Suppressor macrophage treated with lipopolysaccharide for 1 hour (primary cell): ENCODE results near the gene SIM1.

Source experiments
- DNase-seq, 3 donors: peaks; one replicate each; pipeline ENCODE4 v3.0.0-alpha.2; 2020 to 2022

SIM1 gene

GRCh38 chr6:100469101-100469859, 4.6 kb upstream of the SIM1 start:
- DNase-seq: no peak

- no peak for DNase-seq
Measured at GRCh38 chr6:100468016-100468622, 3.4 kb upstream of the SIM1 start.

GRCh38 chr6:100467129-100468015, 2.7 kb upstream of the SIM1 start:
- no peak for DNase-seq

GRCh38 chr6:100466410-100467128, 1.8 kb upstream of the SIM1 start:
- DNase-seq: no peak

- no peak for DNase-seq
Measured at GRCh38 chr6:100465701-100466409, 1.1 kb upstream of the SIM1 start.

GRCh38 chr6:100464162-100464851, 414 bp downstream of the SIM1 start:
- DNase-seq: no peak

- DNase-seq: no peak
Measured at GRCh38 chr6:100463630-100464161, 1.0 kb downstream of the SIM1 start.

GRCh38 chr6:100462706-100463629, 1.8 kb downstream of the SIM1 start:
- no peak for DNase-seq

GRCh38 chr6:100461917-100462705, 2.6 kb downstream of the SIM1 start:
- DNase-seq: no peak

GRCh38 chr6:100461278-100461916, 3.3 kb downstream of the SIM1 start:
- peak in 1 of 3 donors; percentile 32 for DNase-seq

GRCh38 chr6:100460650-100461204, 4.0 kb downstream of the SIM1 start:
- DNase-seq: no peak

- no peak for DNase-seq
Measured at GRCh38 chr6:100459592-100460184, 5.0 kb downstream of the SIM1 start.

GRCh38 chr6:100458841-100459591, 5.7 kb downstream of the SIM1 start:
- DNase-seq: no peak

- no peak for DNase-seq
Measured at GRCh38 chr6:100457311-100457990, 7.3 kb downstream of the SIM1 start.

GRCh38 chr6:100456908-100457235, 7.8 kb downstream of the SIM1 start:
- DNase-seq: no peak

- no peak for DNase-seq
Measured at GRCh38 chr6:100456141-100456907, 8.4 kb downstream of the SIM1 start.
